PFSK-1 (cell line): ENCODE measurements around the gene TCF4.
A peak's percentile ranks its signal among the peaks of the same experiment; 100 is the strongest.

Experiments used
- FOXP2 ChIP-seq: optimal IDR thresholded peaks from 2 replicates; pipeline ENCODE3; 2011; ENCODE audit warnings: borderline replicate concordance, control low read depth, inconsistent platforms; ENCODE audit not compliant: insufficient read depth; ENCODE audit errors: extremely low read length, extremely low read depth
- POLR2AphosphoS5 ChIP-seq: IDR thresholded peaks from 2 replicates; pipeline ENCODE4 v1.6.1; 2012; ENCODE audit warnings: low read depth, mild to moderate bottlenecking, control low read depth, low read length, moderate library complexity
- SIN3A ChIP-seq: IDR thresholded peaks from 2 replicates; pipeline ENCODE4 v1.6.1; 2012; ENCODE audit warnings: mild to moderate bottlenecking, low read length, moderate library complexity, borderline replicate concordance; ENCODE audit not compliant: insufficient read depth
- TAF1 ChIP-seq: IDR thresholded peaks from 2 replicates; pipeline ENCODE4 v1.6.1; 2012; ENCODE audit warnings: low read length, control low read depth, borderline replicate concordance; ENCODE audit not compliant: insufficient read depth
- TF ChIP-seq, protein P1 (sequence below), 2 experiments: IDR thresholded peaks; 2 replicates each; pipeline versions ENCODE4 v1.6.1 to v1.8.0; 2011 to 2012; ENCODE audit warnings: low read depth in 2 of 2, low read length in 2 of 2, control low read depth in 1 of 2, inconsistent platforms in 1 of 2, mild to moderate bottlenecking in 1 of 2, moderate library complexity in 1 of 2; ENCODE audit not compliant: insufficient read depth in 1 of 2

The TCF4 gene

DNA sequence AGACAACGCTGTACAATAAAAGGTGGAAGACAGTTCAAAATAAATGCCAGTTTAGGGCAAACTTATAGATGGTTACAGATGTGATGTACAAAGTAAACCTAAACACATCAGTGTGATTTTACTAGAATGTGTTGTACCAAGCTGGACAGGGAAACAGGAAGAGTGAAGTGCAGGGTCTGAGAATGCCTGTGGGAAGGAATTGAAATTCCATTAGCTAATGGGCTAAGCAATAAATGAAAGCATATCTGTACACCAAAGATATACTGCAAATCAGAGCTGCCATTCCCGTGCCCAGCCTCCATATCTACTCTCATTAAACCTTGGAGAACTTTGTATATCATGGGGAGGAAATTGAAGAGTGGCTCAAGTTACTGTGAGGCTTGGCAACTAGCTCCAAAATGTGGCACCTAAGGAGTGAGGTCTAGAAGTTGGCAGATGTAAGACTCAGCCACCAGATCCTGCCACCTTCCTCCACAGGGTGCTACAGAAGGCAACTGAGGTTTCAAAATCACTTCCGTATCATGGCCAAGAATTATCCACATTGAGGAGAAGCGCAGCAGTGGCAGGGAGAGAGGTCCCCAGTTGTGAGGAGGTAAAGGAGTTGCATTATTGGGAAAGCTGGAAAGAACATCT, 277.8 kb downstream of the TCF4 start:
- TF ChIP-seq, protein P1, sequence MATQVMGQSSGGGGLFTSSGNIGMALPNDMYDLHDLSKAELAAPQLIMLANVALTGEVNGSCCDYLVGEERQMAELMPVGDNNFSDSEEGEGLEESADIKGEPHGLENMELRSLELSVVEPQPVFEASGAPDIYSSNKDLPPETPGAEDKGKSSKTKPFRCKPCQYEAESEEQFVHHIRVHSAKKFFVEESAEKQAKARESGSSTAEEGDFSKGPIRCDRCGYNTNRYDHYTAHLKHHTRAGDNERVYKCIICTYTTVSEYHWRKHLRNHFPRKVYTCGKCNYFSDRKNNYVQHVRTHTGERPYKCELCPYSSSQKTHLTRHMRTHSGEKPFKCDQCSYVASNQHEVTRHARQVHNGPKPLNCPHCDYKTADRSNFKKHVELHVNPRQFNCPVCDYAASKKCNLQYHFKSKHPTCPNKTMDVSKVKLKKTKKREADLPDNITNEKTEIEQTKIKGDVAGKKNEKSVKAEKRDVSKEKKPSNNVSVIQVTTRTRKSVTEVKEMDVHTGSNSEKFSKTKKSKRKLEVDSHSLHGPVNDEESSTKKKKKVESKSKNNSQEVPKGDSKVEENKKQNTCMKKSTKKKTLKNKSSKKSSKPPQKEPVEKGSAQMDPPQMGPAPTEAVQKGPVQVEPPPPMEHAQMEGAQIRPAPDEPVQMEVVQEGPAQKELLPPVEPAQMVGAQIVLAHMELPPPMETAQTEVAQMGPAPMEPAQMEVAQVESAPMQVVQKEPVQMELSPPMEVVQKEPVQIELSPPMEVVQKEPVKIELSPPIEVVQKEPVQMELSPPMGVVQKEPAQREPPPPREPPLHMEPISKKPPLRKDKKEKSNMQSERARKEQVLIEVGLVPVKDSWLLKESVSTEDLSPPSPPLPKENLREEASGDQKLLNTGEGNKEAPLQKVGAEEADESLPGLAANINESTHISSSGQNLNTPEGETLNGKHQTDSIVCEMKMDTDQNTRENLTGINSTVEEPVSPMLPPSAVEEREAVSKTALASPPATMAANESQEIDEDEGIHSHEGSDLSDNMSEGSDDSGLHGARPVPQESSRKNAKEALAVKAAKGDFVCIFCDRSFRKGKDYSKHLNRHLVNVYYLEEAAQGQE (IDR thresholded peaks at IDR 0.05; ENCODE audit: insufficient read depth in 1 of 2, low read depth in 2 of 2, low read length in 2 of 2), result 0 out of 4 replicates have a peak, but pooled peaks of 1 of the 2 experiments have one; percentile 13
- no peak for TF ChIP-seq POLR2AphosphoS5

DNA sequence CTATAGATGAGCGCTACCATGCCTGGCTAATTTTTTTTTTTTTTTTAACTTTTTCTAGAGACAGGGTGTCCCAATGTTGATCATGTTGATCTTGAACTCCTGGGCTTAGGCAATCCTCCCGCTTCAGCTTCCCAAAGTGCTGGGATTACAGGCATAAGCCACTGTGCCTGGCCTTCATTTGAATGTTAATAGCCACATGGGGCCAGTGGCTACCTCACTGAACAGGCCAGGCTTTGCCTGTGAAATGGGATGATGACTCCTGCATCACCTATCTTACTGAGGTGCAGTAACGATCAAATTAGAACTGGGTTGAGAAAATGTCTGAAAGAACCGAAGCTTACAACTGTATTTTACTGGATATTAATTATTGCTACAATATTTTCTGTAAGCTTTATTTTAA, 278.7 kb downstream of the TCF4 start:
- TF ChIP-seq SIN3A, result no peak
- no peak for TF ChIP-seq TAF1
- TF ChIP-seq, protein P1 (IDR thresholded peaks at IDR 0.05; ENCODE audit: insufficient read depth in 1 of 2, low read depth in 2 of 2, low read length in 2 of 2), result no peak
- TF ChIP-seq POLR2AphosphoS5, result no peak
- no peak for TF ChIP-seq FOXP2

DNA sequence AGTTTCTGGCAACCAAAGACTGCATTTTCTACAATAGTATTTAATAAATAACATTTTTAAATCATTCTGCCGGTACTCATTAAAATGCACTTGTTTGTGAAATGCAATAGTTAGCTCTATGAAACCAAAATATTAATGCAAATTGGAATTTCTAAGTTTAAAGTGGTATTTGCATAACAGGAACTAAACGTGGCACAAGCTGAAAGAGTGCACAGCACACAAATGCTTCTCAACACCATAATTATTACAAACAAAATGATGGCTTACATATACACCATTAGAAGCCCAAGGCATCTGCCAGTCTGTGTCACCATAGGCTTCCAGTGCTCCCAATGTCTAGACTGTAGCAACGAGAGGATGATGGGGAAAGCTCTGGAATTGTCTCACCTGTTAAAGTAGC, 280.5 kb downstream of the TCF4 start:
- TF ChIP-seq POLR2AphosphoS5 (no peak), TAF1 (no peak), FOXP2 (no peak), SIN3A (no peak)
- TF ChIP-seq, protein P1 (IDR thresholded peaks at IDR 0.05; ENCODE audit: insufficient read depth in 1 of 2, low read depth in 2 of 2, low read length in 2 of 2), result no peak

DNA sequence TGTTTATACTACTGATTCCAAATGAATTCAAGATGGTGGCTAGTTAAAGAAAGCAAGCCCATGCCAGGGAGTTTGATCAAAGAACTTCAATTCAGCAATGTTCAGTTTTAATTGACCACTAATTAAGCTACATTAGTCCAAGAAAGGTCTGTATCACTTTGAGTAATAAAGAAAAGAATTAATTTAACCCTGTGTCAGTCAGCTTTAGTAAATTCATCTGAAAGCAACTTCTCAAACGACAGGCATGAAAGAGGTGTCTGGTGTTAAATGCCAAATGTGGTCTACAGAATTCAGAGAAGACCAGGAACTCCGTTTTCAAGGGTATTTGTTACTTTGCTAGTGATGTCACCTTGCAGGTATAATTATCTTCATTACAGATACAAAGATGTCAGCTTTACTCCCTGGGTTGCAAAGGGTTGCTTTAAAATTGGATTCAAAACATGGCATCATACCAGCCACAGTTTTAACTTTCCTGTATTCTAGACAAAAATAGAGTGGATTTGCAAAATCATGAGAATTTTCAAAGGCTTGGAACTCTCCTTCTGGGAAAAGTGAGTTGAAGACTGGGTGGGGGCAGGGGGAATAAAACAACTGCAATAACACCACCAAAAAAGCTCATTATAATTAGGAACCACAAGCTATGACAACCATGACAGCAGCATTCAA, 281.5 kb downstream of the TCF4 start:
- TF ChIP-seq FOXP2, result no peak
- no peak for TF ChIP-seq TAF1
- TF ChIP-seq, protein P1 (IDR thresholded peaks at IDR 0.05; ENCODE audit: insufficient read depth in 1 of 2, low read depth in 2 of 2, low read length in 2 of 2), result no peak
- TF ChIP-seq SIN3A, result no peak
- TF ChIP-seq POLR2AphosphoS5, result no peak
